ENCODE measurements around the gene MAPK8IP2.

- TF ChIP-seq MAFF (IDR thresholded peaks at IDR 0.05; ENCODE audit: low read depth, low read length) (no peak), PHB2 (IDR thresholded peaks at IDR 0.05; ENCODE audit: partially characterized antibody) (no peak), TCF7L2 (IDR thresholded peaks at IDR 0.05; ENCODE audit: low read depth, low read length) (no peak), SRSF1 (optimal IDR thresholded peaks at IDR 0.05; ENCODE audit: low read depth, low read length) (no peak), EZH2 (conservative IDR thresholded peaks at IDR 0.05; ENCODE audit: low read depth, low read length) (no peak), FUBP1 (CRISPR knock-in tag; IDR thresholded peaks at IDR 0.05; ENCODE audit: borderline replicate concordance) (no peak)
Measured at GRCh38 chr22:50587407-50587806, 13.2 kb upstream of the MAPK8IP2 start.
